K562 (cell line): Measurements from ENCODE around the gene TRAF5. TPM values are rescaled to one million over a fixed set of nuclear protein-coding genes. Genes with fewer than 3 reads are reported as not detected.
A peak's percentile ranks its signal among the peaks of the same experiment; 100 is the strongest.

ENCODE experiments used
- BHLHE40 ChIP-seq: IDR thresholded peaks from 2 replicates; pipeline ENCODE4 v1.6.1; 2011; ENCODE audit warnings: low read length, improper control_type of control experiment
- EHMT2 ChIP-seq: fragments of 450-650 bp; IDR thresholded peaks from 2 replicates; pipeline ENCODE4 v1.6.1; 2018; ENCODE audit warnings: antibody characterized with exemption
- FOXP4 ChIP-seq: sonication (generic); formaldehyde crosslinking; IDR thresholded peaks from 2 replicates; pipeline ENCODE4 v1.8.0; 2022; ENCODE audit warnings: mild to moderate bottlenecking, missing genetic modification reagents, borderline replicate concordance
- HDAC6 ChIP-seq: IDR thresholded peaks from 2 replicates; pipeline ENCODE4 v1.6.1; 2012; ENCODE audit warnings: low read depth, mild to moderate bottlenecking, control low read depth, inconsistent platforms, low read length, moderate library complexity
- HMGN3 ChIP-seq: IDR thresholded peaks from 2 replicates; pipeline ENCODE4 v1.6.1; 2011; ENCODE audit warnings: borderline replicate concordance, low read depth, mild to moderate bottlenecking, mixed read lengths, low read length; ENCODE audit not compliant: insufficient read length; ENCODE audit errors: extremely low read depth
- HMGXB4 ChIP-seq: sonication (generic); formaldehyde crosslinking; IDR thresholded peaks from 2 replicates; pipeline ENCODE4 v1.8.1; 2023; ENCODE audit warnings: mild to moderate bottlenecking, missing genetic modification reagents
- JUN ChIP-seq, 2 experiments: sonication (generic) in 1 of 2; formaldehyde crosslinking in 1 of 2; IDR thresholded peaks; 2 replicates each; pipeline versions ENCODE4 v1.6.1 to v1.8.0; 2012 to 2022; ENCODE audit warnings: borderline replicate concordance in 2 of 2, mild to moderate bottlenecking in 2 of 2, improper control_type of control experiment in 1 of 2, low read depth in 1 of 2, low read length in 1 of 2, missing genetic modification reagents in 1 of 2
- LCOR ChIP-seq: sonication (generic); formaldehyde crosslinking; IDR thresholded peaks from 2 replicates; pipeline ENCODE4 v1.8.0; 2022; ENCODE audit warnings: mild to moderate bottlenecking, missing genetic modification reagents
- RNF2 ChIP-seq: sonication (generic); IDR thresholded peaks from 2 replicates; pipeline ENCODE4 v1.6.1; 2016
- SIN3B ChIP-seq: fragments of 450-650 bp; IDR thresholded peaks from 2 replicates; pipeline ENCODE4 v1.6.1; 2017; ENCODE audit warnings: low read depth, mild to moderate bottlenecking, moderate library complexity
- TEAD1 ChIP-seq, 2 experiments: fragments of 450-650 bp in 1 of 2; sonication (generic) in 1 of 2; formaldehyde crosslinking; IDR thresholded peaks; 2 replicates each; pipeline versions ENCODE4 v1.4.0 to v1.8.0; 2020 to 2022; ENCODE audit warnings: mild to moderate bottlenecking in 2 of 2, missing genetic modification reagents in 1 of 2
- THAP12 ChIP-seq: fragments of 250-450 bp; sonication (Bioruptor Pico); IDR thresholded peaks from 2 replicates; pipeline ENCODE4 v1.9.0; 2021; ENCODE audit warnings: mild to moderate bottlenecking, inconsistent platforms
- ZHX1 ChIP-seq: fragments of 150-350 bp; conservative IDR thresholded peaks from 2 replicates; pipeline ENCODE4 v1.6.1; 2014; ENCODE audit warnings: low read length
- ZNF512 ChIP-seq: IDR thresholded peaks from 2 replicates; pipeline ENCODE4 v1.6.1; 2016; ENCODE audit warnings: missing genetic modification characterization, missing compliant biosample characterization
- ZSCAN29 ChIP-seq: fragments of 450-650 bp; IDR thresholded peaks from 2 replicates; pipeline ENCODE4 v1.6.1; 2017
- polyA plus RNA-seq, 8 experiments: library from polyadenylated mRNA; depleted of rRNA in 4 of 8; stranded (reverse) in 5 of 8; unstranded in 3 of 8; fragments of >200 nt; fragmentation: Nextera tagmentation in 2 of 8; fragmentation: Illumina TruSeq in 1 of 8; extraction: Ambion mirVana in 2 of 8; extraction: Trizol in 1 of 8; gene quantifications; 2 replicates each; pipeline versions ENCODE4 v1.2.1 to v1.2.3, GENCODE V29; 2011 to 2014; ENCODE audit warnings: inconsistent platforms in 1 of 8, missing spikeins in 1 of 8
- total RNA-seq, 7 experiments: library from RNA; depleted of rRNA in 6 of 7; stranded (reverse); fragments of >200 nt in 6 of 7; fragmentation: Illumina TruSeq in 2 of 7; extraction: Trizol in 2 of 7; gene quantifications; 2 replicates each; pipeline versions ENCODE4 v1.2.1 to v1.2.3, GENCODE V29; 2011 to 2021; ENCODE audit warnings: low replicate concordance in 1 of 7

The TRAF5 gene
- total and polyA plus RNA-seq, 9 of the 15 experiments (the other 6 are each of a cell fraction or from before 2014, with no cell fraction given), result 2.0 to 9.3 (median 5.3) TPM

- TF ChIP-seq HMGN3, result peak; percentile 64
- no peak for TF ChIP-seq BHLHE40
- TF ChIP-seq THAP12 (CRISPR knock-in tag), result peak; percentile 95
- TF ChIP-seq RNF2, result peak; percentile 69; the same call in 1 of the 2 replicates
- 0 out of 2 replicates have a peak, but pooled peaks have one; percentile 26 for TF ChIP-seq ZSCAN29
- peak; percentile 45 for TF ChIP-seq SIN3B
- peak; percentile 29; the same call in 1 of the 2 replicates for TF ChIP-seq HMGXB4 (CRISPR knock-in tag)
- peak; percentile 75 for TF ChIP-seq LCOR (CRISPR knock-in tag)
- TF ChIP-seq TEAD1 (CRISPR knock-in tag; IDR thresholded peaks at IDR 0.05), result peak in 1 of 2 experiments; percentile 95; a peak in 2 of 4 replicates
- peak; percentile 80 for TF ChIP-seq EHMT2
- peak; percentile 56; the same call in 1 of the 2 replicates for TF ChIP-seq JUN (IDR thresholded peaks at IDR 0.05; ENCODE audit: borderline replicate concordance, low read depth, low read length)
- peak; percentile 91; the same call in 1 of the 2 replicates for TF ChIP-seq JUN (CRISPR knock-in tag; IDR thresholded peaks at IDR 0.05; ENCODE audit: borderline replicate concordance)
- peak; percentile 69 for TF ChIP-seq FOXP4 (CRISPR knock-in tag)
- TF ChIP-seq ZNF512 (tag), result 0 out of 2 replicates have a peak, but pooled peaks have one; percentile 24
- TF ChIP-seq ZHX1, result no peak
- no peak for TF ChIP-seq HDAC6
Measured at GRCh38 chr1:211382714-211383480, 56.3 kb downstream of the TRAF5 start (continued).
